GM18873 (cell line): ENCODE results near the gene KLHL25.

Experiments used
- ATAC-seq: cut with Tn5 transposase; IDR thresholded peaks from one replicate; pipeline ENCODE4 v1.9.1; 2021; ENCODE audit warnings: mild to moderate bottlenecking, moderate library complexity, moderate number of reproducible peaks; ENCODE audit not compliant: unreplicated experiment, low FRiP score

Gene KLHL25

DNA sequence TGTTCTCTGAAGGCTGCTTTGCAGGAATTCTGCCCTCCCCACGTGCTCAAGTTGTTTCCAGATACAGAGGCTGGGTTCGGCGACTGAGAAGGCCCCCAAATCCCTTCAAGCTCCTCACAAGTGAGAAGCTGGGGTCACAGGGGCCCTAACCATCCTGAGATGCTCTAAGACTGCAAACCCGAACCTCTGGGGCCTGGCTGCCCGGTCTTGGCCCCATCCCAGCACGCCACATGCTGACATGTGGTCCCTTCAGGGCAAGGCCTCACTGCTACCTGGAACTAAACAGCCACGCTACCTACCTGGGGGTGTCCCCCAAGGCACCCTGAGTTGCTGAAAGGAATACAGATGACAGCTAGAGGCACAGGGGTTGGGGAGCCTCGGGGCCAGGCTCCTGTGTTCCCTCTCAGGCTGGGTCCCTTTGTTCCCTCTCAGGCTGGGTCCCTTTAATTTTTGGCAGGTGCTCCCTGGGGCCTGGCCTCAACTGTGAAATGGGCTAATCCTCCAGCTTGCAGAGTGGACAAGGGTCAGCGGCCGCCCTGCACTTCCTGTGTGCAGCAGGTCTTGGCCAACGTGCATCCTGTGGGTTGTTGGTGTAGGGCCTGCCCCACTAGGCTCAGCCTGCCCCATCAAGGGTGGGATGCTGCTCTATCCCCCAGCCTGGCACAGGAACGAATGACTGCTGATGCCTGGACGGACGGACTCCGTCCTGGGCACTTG, 32.5 kb downstream of the KLHL25 start:
- no peak for ATAC-seq

DNA sequence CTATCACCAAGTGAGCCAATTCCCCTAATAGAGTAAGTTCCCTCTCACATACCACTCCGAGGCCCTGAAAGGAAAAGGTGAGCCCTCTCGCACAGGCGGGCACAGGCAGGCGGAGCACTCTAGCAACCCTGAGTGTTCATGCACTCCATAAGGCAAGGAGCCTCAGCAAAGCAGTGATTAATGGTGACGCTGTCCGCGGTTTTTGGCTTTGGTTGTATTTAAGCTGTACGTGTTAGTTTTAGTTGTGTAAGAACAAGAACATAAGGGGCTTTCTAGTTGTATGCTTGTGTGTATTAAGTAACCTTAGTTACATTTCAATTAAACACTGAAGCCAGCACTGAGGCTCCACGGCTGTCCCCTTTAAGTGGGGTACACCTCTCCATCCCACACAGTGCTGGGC, 33.1 kb downstream of the KLHL25 start:
- ATAC-seq, result no peak

DNA sequence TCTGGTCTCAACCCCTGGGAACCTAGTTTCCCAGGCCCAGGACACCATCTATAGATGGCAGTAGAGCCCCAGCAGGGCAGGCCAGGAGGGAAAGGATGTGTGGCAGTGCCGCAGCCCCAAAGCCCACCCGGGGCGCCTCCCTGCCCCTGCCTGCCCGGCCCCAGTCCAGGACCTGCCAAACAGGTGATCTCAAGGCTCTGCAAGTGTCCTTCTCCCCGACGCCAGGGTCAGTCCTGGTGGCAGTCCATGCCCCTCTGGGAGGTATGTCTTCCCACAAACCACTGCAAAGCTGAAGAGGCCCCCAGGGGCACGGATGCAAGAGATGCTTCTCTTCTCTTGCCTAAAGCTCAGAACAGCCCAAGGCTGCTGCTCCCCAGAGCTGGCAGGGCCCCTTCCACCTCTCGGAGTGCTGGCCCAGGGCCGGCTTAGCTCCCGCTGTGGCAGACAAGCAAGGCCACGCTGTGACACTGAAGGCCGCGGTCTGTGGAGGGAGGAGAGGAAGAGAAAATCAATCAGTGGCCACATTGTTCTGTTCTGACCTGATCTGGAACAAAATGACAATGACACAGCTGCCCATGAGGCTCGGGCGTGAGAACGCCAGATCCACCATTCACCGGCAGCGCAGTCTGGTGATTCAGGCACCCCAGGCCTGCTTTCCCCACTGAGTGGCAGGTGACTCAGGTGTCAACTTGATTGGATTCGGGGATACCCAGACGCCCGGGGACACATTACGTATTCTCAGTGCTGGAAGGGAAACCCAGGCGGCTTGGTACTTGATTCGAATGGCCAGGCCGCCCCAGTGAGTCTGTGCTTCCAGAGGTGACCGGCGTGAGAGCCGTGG, 34.0 kb downstream of the KLHL25 start:
- no peak for ATAC-seq

DNA sequence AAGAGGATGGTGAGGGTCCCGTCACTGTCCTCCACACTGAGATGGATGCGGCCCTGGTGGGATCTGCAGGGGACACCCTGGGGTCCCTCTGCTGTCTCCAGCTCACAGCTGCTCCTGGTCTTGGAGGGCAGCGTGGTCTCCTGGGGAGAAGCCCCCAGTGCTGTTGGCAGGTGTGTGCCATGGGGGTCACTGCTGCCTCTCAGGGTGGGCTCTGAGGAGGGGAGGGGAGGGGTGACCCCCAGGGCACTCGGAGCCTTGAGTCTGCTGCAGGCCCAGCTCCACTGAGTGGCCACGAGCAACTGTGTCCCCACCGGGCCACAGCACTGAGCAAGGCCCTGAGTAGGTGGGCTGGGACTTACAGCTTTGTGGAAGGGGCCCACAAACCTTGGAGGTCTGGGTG, 34.7 kb downstream of the KLHL25 start:
- ATAC-seq, result no peak

DNA sequence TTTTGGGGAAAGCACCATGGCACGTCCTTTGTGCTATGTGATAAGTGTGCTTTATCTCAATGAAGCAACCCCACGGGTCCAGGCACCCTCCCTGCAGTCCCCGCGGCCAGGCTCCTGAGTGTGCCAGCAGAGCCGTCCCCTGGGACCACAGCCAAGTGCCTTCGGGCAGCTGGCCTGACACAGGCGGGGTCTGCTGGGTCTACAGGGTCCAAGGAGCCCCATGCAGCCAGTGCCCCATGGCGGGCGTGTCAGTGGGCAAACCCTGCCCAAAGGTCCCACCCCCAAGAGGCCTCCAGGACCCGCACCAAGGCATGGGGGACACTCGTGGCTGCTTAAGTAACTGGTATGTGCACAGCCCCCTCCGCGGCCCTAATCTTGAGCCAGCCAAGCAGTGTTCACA, 35.3 kb downstream of the KLHL25 start:
- ATAC-seq, result no peak

DNA sequence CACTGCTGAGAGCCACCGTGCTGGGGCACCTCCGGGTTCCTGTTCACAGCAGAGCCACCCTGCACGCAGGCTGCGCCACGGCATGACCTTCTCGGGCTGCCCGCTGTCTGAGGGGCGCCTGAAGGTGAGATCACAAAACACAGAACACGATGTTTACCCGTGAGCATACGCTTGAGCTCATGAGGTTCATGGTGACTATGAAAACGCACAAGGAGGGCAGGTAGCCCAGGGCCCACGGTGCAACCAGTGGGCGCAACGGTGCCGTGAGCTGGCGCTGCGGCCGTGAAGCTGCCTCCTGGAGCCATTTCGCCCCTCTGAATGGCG, 36.1 kb downstream of the KLHL25 start:
- ATAC-seq, result no peak

DNA sequence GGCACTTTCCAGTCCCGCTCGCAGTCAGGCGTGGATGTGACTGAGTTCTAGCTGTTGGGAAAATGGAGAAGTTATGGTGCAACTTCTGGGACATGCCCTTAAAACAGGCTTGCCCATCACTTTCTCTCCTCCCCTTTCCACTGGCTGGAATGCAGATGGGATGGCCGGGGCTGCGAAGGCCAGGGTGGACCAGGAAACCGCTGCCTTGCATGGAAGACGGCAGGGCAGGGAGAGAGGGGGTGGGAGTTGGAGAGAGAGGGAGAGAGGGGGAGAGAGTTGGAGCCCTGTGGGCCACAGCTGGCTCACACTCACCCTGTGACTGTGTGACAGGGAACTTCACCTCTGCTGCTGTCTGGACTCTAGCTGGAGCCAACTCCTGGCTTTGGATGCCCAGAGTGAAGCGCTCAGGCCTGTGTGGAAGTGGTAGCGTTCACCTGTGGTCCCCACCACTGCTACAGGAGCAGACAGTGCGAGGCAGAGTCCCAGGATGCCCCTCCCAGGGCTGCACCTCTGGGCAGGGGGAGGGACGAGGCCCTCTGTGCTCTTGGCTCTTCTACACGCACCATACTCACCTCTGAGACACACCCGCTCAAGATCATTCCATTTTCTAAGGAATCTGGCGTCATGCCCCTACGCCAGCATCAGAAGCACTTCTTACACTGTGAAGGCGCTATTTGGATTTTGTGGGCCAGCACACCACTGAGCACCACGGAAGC, 36.6 kb downstream of the KLHL25 start:
- ATAC-seq, result no peak

DNA sequence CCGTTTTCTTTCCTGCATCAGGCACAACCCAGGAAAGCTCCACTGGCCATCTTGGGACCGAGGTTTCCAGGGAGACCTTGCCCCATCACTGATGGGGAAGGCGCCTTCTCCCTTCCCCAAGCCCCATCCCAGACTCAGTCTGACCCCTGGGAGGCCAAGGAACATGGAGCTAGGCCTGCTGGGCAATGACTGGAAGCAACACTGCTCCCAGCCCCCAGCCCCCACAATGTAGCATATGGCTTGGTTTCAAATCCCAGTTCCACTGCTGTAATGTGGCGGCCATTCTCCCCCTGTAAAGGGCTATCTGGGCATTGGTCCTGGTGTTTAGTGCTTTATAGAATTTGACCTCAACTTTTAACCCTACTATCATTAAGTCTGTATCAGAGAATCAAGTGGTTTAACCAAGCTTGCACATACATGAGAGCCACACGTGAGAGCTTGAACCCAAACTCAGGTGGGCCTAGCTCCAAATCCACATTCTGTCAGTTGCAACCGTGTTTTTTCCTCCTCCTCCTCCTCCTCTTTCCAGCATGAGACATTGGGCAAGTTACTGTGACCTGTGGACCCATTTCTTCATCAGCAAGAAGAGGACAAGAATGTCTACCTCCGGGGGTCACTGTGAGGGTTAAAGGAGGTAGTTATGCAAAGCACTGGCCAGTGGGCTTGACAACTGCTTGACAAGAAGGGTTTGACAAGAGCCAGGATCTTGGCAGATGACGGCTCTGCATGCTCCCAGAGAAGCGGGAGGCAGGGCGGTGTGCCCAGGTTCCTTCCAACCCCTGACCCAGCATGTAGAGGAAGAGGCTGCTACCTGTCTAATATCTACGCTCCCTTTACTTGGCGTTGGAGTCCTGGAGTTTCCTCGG, 37.4 kb downstream of the KLHL25 start:
- no peak for ATAC-seq

DNA sequence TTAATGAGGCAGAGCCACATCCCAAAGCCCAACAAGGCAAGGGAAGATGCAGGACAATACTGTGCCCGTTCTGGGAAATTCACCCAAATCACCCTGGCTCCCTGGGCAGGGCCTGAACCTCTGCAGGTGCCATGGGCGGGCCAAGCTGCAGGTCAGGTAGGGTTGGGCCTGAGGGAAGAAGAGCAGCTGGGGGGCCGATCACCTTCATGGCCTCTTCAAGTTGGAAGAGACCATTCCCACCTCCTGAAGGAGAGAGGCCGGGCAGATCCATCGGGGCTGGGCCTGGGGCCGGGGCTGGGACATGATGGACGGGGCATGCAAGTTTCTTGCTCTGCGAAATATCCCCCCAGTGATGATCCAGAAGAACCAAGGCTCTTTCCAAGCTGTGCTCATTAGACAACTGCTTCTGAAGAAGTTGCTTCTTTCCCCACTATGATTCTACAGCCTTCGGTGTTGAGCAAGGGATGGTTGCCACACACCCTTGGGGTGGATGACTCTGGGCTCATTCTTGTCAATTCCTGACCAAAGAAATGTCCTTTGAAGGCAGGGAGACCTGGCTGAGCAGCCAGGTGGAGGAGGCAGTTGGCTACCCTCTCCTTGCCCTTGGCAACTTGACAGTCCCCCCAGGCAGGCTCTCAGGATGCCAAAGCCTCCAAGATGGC, 38.2 kb downstream of the KLHL25 start:
- no peak for ATAC-seq

DNA sequence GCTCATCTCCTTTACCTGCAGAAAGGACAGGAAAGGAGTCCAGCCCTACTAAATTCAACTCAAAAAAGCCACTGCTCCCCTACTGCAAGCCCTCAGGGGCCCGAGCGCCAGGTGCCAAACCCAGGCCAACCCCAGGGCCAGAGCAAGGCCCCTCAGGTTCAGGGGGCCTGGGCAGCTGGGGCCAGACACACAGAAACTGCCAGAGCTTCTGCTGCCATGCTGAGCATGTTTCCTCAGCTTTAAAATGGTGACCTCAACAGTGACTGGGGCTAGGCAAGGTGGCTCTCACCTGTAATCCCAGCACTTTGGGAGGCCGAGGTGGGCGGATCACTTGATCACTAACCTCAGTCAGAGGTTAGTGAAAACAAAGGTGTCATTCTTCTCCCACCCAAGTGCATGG, 38.8 kb downstream of the KLHL25 start:
- no peak for ATAC-seq

DNA sequence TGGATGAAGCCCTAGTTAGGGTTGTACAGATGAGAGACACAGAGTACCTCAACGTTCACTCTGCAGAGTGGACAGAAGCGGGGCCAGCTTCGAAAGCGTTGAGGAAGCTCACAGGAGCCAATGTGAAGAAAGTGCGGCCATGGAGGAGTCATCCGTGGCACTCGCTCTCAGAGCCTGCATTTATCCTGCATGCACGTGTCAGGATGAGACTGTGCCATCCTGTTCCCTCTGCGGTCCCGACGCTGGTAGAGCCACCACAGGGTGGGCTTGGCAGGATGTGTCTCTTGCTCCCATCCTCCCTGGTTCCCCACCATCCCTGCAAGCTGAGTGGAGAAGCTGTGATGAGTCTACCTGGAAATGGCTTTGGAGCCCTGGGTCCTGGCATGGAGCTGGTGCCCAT, 39.3 kb downstream of the KLHL25 start:
- no peak for ATAC-seq

DNA sequence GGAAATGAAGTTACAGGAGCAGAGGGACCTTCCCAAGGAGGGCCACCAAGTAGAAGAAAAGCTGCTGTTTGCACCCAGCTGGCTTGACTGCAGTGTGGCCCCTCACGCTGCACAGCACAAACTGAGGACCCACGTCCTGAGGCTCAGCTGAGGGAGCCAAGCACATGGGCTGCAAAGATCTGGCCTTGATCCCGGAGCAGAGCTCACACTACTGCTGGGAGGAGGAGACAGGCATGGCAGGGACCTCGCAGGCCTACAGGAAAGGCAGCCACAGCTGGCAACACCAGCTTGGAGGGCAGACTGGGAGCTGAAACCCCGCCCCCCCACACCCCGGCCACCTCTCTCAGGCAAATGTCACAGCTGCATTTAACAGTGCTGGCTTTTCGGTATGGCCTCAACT, 39.7 kb downstream of the KLHL25 start:
- ATAC-seq, result no peak

DNA sequence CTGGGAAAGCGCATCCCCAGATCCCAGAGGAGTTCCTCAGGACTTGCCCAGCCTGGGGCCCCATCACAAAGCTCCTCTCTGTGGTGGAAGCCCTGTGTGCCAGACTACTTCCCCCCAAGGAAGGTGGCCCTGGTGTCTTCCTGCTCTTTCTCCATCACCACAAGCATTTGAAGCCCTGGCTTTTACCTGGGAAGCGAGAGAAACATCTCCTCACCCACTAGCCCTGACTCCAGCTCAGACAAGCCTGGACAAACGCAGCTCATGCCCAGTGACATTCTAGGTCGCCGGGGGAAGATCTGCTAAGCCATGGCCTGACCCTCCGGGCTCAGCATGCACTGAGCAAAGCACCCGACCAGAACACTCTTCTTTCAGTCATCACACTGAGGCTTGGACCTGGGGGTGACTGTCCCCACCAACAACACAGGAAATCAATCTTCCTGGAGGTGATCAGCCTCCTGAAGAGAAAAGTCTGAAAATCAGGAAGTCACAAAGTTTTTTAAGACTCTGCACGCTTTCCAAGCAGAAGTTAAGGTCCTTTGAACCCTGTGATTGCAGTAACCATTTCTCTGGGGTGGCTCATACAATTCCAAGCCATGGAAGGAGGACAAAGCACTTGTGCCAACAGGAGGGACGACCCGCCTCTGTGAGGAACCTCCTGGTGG, 40.8 kb downstream of the KLHL25 start:
- no peak for ATAC-seq

DNA sequence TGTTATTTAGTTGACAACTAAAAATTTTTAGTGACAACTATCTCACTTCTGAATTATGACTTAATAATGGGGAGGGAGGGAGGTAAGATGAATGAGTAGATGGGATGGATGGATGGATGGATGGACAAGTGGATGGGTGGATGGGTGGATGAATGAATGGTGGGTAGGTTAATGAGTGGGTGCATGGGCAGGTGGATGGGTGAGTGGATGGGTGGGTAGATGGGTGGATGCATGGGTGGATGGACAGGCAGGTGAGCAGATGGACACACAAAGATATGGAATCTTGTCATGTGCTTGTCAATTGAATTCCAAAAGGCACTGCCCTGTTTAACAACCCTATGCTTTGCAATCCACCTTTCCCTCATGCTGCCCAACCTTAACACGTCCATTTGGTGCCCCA, 41.5 kb downstream of the KLHL25 start:
- no peak for ATAC-seq

DNA sequence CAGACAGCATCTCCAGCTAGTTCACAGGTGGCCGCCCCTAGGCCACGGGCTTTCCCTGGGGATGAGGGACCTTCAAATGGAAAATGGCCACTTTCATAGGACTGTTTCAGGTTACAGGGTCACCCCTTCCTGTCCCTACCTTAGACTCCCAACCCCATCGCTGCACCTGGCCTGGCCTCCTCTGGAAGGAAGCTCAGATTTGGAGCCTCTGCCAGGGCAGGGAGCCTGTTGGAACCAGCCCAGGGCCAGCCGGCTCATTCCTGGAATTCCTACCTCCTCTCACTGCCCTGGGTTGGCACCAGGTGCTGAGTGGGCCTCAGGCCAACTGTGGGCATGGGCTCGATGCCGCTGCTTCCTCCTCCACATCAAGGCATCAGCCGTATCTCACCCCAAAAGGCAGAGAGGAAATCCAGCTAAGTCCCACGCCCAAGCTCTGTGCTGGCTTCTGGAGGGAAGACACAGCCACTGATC, 42.2 kb downstream of the KLHL25 start:
- no peak for ATAC-seq

DNA sequence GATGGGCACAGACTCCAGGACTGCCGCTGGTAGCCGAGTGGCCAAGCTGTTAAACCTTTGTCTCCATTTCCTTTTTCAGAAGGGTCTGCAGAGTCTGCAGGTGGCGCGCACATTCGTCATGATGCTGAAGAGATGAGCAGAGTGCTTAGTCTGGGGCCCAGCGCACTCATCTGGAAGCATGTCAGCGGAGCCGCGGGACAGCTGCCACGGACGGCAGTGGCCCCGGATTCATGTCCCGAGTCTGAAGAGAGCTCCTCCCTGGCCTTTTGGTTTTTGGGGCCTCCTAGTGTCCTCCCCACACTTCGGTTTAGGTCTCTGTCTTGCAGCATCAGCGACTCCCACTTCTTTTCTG, 42.6 kb downstream of the KLHL25 start:
- ATAC-seq, result no peak

DNA sequence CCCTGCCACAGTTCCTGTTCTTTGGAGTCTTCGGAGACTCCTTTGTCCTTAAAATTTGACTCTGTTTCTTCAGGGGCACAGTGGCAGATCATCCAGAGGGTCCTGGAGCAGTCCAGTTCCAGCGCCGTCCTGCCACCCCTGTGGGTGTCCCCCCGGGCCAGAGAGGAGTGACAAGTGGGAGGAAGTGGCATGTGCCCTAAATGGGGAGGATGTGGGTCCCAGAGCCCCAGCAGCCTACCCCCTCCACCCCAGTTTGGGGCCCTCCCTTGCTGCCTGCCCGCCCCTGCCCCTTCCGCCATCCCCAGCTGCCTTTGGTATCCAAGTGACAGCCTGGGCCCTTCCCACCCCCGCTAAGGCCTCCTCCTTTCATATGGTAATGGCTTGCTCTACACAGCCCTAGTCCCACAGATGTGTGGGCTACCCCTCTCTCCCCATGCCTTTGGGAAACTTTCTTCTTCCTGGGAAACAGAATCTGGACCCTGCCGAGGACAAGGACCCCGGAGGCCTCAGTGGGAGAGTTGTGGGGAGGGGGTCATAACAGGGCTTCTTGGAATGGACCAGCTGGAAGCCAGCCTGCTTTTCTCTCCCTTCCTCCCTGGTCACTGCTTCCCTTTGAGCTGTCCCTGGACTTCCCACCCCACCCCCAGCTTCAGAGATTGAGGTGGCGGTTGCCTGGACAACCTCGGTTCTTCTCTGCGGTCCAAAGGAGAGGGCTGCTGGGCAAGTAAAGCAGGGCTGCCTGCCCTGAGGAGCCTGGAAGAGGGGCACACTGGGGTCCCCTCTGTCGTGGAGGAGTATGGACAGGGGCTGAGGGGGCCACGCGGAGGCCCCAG, 43.2 kb downstream of the KLHL25 start:
- ATAC-seq, result no peak
